PC-9 (cell line): ENCODE data around the gene RPTOR. TPM values are rescaled to one million over a fixed set of nuclear protein-coding genes. Genes with fewer than 3 reads are reported as not detected.

Experiments used
- BruUV-seq: library from RNA; stranded (reverse); fragments of 400-500 nt; replicated peaks from 2 replicates; lab custom pipeline; 2021; lab: Mats Ljungman, UMichigan
- CTCF ChIA-PET: fragments of 300-600 bp; sonication (Branson Sonifier 250); formaldehyde crosslinking; loops from one replicate; lab custom pipeline; 2022; ENCODE audit warnings: antibody characterized with exemption; lab: Charles Lee
- POLR2A ChIA-PET: fragments of 300-600 bp; sonication (Branson Sonifier 250); formaldehyde crosslinking; loops from one replicate; lab custom pipeline; 2022; ENCODE audit warnings: antibody characterized with exemption; ENCODE audit not compliant: unreplicated experiment; lab: Charles Lee
- DNase-seq, 2 experiments: peaks; one replicate each; pipeline versions ENCODE4 v3.0.0 to v3.0.0-alpha.2; 2015 to 2022; ENCODE audit warnings: mixed read lengths in 1 of 2
- H2AFZ ChIP-seq: fragments of 200-600 bp; sonication (generic); 2 replicates; pipeline ENCODE4 v1.8.1; 2017; ENCODE audit warnings: antibody characterized with exemption
- H3F3A ChIP-seq: fragments of 200-600 bp; sonication (generic); 2 replicates; pipeline ENCODE4 v1.8.1; 2017; ENCODE audit warnings: antibody characterized with exemption, mild to moderate bottlenecking, low read depth; ENCODE audit not compliant: insufficient read depth
- H3K27ac ChIP-seq: fragments of 200-600 bp; sonication (generic); 2 replicates; pipeline ENCODE4 v1.6.1; 2016; ENCODE audit warnings: mixed run types
- H3K27me3 ChIP-seq: fragments of 200-600 bp; sonication (generic); 2 replicates; pipeline ENCODE4 v1.6.1; 2016; ENCODE audit warnings: low read depth, mixed run types; ENCODE audit not compliant: insufficient read depth
- H3K36me3 ChIP-seq: fragments of 200-600 bp; sonication (generic); 2 replicates; pipeline ENCODE4 v1.6.1; 2016; ENCODE audit warnings: low read depth, mixed run types
- H3K4me1 ChIP-seq: fragments of 200-600 bp; sonication (generic); replicated peaks from 2 replicates; pipeline ENCODE4 v1.6.1; 2016; ENCODE audit warnings: mixed run types; ENCODE audit not compliant: insufficient read depth
- H3K4me2 ChIP-seq: fragments of 200-600 bp; sonication (generic); 2 replicates; pipeline ENCODE4 v1.6.1; 2017; ENCODE audit warnings: mixed run types
- H3K4me3 ChIP-seq: fragments of 200-600 bp; sonication (generic); 2 replicates; pipeline ENCODE4 v1.6.1; 2016; ENCODE audit warnings: mixed run types
- H3K79me2 ChIP-seq: fragments of 200-600 bp; sonication (generic); 2 replicates; pipeline ENCODE4 v1.6.1; 2017; ENCODE audit warnings: low read depth, mixed run types
- H3K9me2 ChIP-seq: fragments of 200-600 bp; sonication (generic); 2 replicates; pipeline ENCODE4 v1.8.1; 2017; ENCODE audit warnings: mild to moderate bottlenecking; ENCODE audit not compliant: insufficient read depth
- H3K9me3 ChIP-seq: fragments of 200-600 bp; sonication (generic); 2 replicates; pipeline ENCODE4 v1.8.1; 2016; ENCODE audit warnings: low read depth; ENCODE audit not compliant: insufficient read depth
- H4K20me1 ChIP-seq: fragments of 200-600 bp; sonication (generic); 2 replicates; pipeline ENCODE4 v1.8.1; 2017; ENCODE audit not compliant: insufficient read depth
- CTCF ChIP-seq: fragments of 200-600 bp; sonication (generic); conservative IDR thresholded peaks from 2 replicates; pipeline ENCODE4 v1.6.1; 2017; ENCODE audit warnings: mixed run types, antibody characterized with exemption, mild to moderate bottlenecking, moderate library complexity
- EZH2 ChIP-seq: fragments of 200-600 bp; sonication (generic); IDR thresholded peaks from 2 replicates; pipeline ENCODE4 v1.8.0; 2017; ENCODE audit warnings: antibody characterized with exemption, low read depth
- intact Hi-C: fragments of 100-400 bp; cut with micrococcal nuclease; formaldehyde crosslinking; loops from one replicate; pipeline ENCODE4 v1.10.0; 2022; ENCODE audit not compliant: unreplicated experiment
- total RNA-seq: library from RNA; stranded (reverse); gene quantifications from 2 replicates; pipeline ENCODE4 v1.2.3, GENCODE V29; 2021

RPTOR gene
- total RNA-seq, 1 experiment from 2014 or later: 50.8 TPM

- Histone ChIP-seq H3K9me3 (no peaks in the 10 kb centered on the region), H2AFZ (no peak overlapping the region), H3K4me3 (no peak overlapping the region), H3K4me1 (peaks cover 14% of the 10 kb centered on the region), H3F3A (peaks cover 8% of the 10 kb centered on the region), H3K36me3 (no peaks in the 10 kb centered on the region), H3K9me2 (no peaks in the 10 kb centered on the region), H3K27ac (no peak overlapping the region), H4K20me1 (no peaks in the 10 kb centered on the region), H3K79me2 (no peaks in the 10 kb centered on the region), H3K4me2 (no peak overlapping the region), H3K27me3 (no peaks in the 10 kb centered on the region)
- intact Hi-C loops: loop anchor here (5.0 kb wide), 1 partner anchor 214 kb away; no protein-coding TSS in a partner anchor
- BruUV-seq: no TSS peak
- CTCF ChIA-PET: no interaction called here
- TF ChIP-seq CTCF (no peak), EZH2 (no peak)
- DNase-seq: no peak
- POLR2A ChIA-PET: no interaction called here
These were observed 286.9 kb downstream of the RPTOR start for GRCh38 chr17:80831491-80831890.

- H3K9me2 ChIP-seq: no peaks in the 10 kb centered on the region
- no peak for DNase-seq
- no peaks in the 10 kb centered on the region for H3K9me3 ChIP-seq
- no peaks in the 10 kb centered on the region for H4K20me1 ChIP-seq
- H3K36me3 ChIP-seq: no peaks in the 10 kb centered on the region
- CTCF ChIA-PET: no interaction called here
- BruUV-seq: no TSS peak
- H3K4me1 ChIP-seq: peaks cover 10% of the 10 kb centered on the region
- H3K79me2 ChIP-seq: no peaks in the 10 kb centered on the region
- peak overlapping the region; percentile 54; the same call in 1 of the 2 replicates for H3K4me3 ChIP-seq
- H3K27me3 ChIP-seq: no peaks in the 10 kb centered on the region
- peak overlapping the region; percentile 81 for H3K4me2 ChIP-seq
- POLR2A ChIA-PET: no interaction called here
- intact Hi-C loops: loop anchor here (2.0 to 5.0 kb wide), 4 partner anchors 25 to 215 kb away; no protein-coding TSS in a partner anchor
- no peak overlapping the region for H2AFZ ChIP-seq
- TF ChIP-seq EZH2 (no peak), CTCF (no peak)
- H3K27ac ChIP-seq: peak overlapping the region; percentile 82
- peaks cover 8% of the 10 kb centered on the region for H3F3A ChIP-seq
These were observed 287.6 kb downstream of the RPTOR start for GRCh38 chr17:80832266-80832676.

- Histone ChIP-seq H3K9me3 (no peaks in the 10 kb centered on the region), H2AFZ (0 out of 2 replicates have a peak overlapping the region, but pooled peaks have one; percentile 67), H3K4me1 (peaks cover 8% of the 10 kb centered on the region), H3K36me3 (no peaks in the 10 kb centered on the region), H3K79me2 (no peaks in the 10 kb centered on the region), H3K27ac (peak overlapping the region; percentile 82), H3K4me3 (peak overlapping the region; percentile 54; the same call in 1 of the 2 replicates), H3F3A (peaks cover 8% of the 10 kb centered on the region), H3K27me3 (no peaks in the 10 kb centered on the region), H4K20me1 (no peaks in the 10 kb centered on the region), H3K4me2 (peak overlapping the region; percentile 81), H3K9me2 (no peaks in the 10 kb centered on the region)
- ChIA-PET POLR2A (interaction anchor here (0.5 to 0.6 kb wide), 3 partner anchors 21 to 41 kb away, joined by 4 read pairs; no protein-coding TSS in a partner anchor), CTCF (no interaction called here)
- intact Hi-C loops: loop anchor here (2.0 to 5.0 kb wide), 4 partner anchors 24 to 216 kb away; no protein-coding TSS in a partner anchor
- DNase-seq: peak; percentile 85 to 88
- TF ChIP-seq EZH2 (no peak), CTCF (no peak)
- TSS peak; percentile 86 for BruUV-seq
These were observed 288.4 kb downstream of the RPTOR start for GRCh38 chr17:80832888-80833583.
